Hepatocyte (in vitro differentiated cells): ENCODE measurements around the gene LCE2D.

Experiments
- EZH2 ChIP-seq: fragments of 200-600 bp; sonication (generic); IDR thresholded peaks from 2 replicates; pipeline ENCODE4 v1.6.1; 2016; ENCODE audit warnings: antibody characterized with exemption, mild to moderate bottlenecking, borderline replicate concordance
- EZH2phosphoT487 ChIP-seq: fragments of 200-600 bp; sonication (generic); IDR thresholded peaks from one replicate; pipeline ENCODE4 v1.6.1; 2018; ENCODE audit warnings: antibody characterized with exemption, mild to moderate bottlenecking, low read depth, moderate library complexity; ENCODE audit not compliant: unreplicated experiment, severe bottlenecking
- TF ChIP-seq, protein P1 (sequence below): fragments of 200-600 bp; sonication (generic); IDR thresholded peaks from 2 replicates; pipeline ENCODE4 v1.5.1; 2016; ENCODE audit warnings: antibody characterized with exemption, mild to moderate bottlenecking; ENCODE audit not compliant: poor library complexity

DNA sequence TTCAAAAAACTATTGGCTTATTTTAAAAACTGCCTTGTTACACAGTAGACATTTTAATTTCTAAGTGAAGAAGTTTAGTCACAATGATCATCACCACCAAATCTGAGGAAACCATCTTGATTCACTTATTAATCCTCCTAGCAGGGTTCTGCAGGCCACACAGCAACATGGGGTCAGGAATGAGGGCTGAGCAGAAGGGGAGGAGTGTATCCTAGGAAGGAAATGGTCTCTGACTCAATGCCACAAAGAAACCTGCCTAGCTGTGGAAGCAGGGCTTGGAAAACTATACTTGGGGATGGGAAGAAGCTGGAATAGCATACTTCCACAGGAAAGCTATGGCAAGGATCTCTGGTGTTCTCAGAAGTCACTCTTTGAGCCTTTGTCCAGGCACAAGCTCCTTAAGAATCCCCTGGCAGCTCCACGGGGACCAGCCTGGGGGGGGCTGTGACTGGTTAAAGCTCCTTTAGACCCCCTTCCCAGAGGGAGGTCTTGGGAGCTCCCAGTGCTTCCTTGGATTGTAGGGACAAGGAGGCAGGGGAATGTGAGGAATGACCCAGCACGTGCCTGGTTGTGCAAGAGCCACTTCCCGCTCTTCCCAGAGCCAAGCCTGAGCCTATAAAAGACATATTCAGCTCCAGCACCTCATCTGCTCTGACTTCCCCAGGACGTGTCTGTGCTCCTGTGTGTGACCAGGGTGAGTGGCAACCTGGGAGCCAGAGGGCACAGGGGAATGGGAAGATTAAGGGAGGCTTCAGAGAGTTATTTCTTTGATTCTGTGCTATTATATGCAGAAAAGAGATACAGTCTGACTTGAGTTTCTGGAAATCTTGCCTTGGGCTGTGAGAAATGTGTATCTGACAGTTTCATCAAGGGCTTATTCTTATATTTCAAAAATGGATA is 34.8 kb downstream of the LCE2D start, which contains the start of gene LCE2A:
- TF ChIP-seq, protein P1, sequence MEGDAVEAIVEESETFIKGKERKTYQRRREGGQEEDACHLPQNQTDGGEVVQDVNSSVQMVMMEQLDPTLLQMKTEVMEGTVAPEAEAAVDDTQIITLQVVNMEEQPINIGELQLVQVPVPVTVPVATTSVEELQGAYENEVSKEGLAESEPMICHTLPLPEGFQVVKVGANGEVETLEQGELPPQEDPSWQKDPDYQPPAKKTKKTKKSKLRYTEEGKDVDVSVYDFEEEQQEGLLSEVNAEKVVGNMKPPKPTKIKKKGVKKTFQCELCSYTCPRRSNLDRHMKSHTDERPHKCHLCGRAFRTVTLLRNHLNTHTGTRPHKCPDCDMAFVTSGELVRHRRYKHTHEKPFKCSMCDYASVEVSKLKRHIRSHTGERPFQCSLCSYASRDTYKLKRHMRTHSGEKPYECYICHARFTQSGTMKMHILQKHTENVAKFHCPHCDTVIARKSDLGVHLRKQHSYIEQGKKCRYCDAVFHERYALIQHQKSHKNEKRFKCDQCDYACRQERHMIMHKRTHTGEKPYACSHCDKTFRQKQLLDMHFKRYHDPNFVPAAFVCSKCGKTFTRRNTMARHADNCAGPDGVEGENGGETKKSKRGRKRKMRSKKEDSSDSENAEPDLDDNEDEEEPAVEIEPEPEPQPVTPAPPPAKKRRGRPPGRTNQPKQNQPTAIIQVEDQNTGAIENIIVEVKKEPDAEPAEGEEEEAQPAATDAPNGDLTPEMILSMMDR = no peak
- no peak for TF ChIP-seq EZH2
- TF ChIP-seq EZH2phosphoT487 = no peak
